ENCODE measurements around the gene THYN1.

The THYN1 gene

GRCh38 chr11:134253188-134253993 is at the start of gene THYN1, which contains the start of gene ACAD8:
Gene THYN1 (minus strand): TSS chr11:134253352. CDS start chr11:134252882, 470 bp downstream.
Gene ACAD8 (plus strand): TSS chr11:134253568. CDS start chr11:134253601, 33 bp downstream.
- no peak for TF ChIP-seq CTCF (conservative IDR thresholded peaks at IDR 0.05; ENCODE audit: low read depth, low read length)
- peak within 1 kb of the TSS; percentile 86 for H3K4me3 ChIP-seq (ENCODE audit: low read depth, low read length)
- DNase-seq (ENCODE audit: low read depth) = peak; percentile 99

- H3K4me3 ChIP-seq (ENCODE audit: low read depth, low read length) = no peak overlapping the region
- no peak for TF ChIP-seq CTCF (conservative IDR thresholded peaks at IDR 0.05; ENCODE audit: low read depth, low read length)
- no peak for DNase-seq (ENCODE audit: low read depth)
Observed at GRCh38 chr11:134294664-134295063, 41.5 kb upstream of the THYN1 start.

GRCh38 chr11:134293119-134294113 is 40.3 kb upstream of the THYN1 start:
- no peak overlapping the region for H3K4me3 ChIP-seq (ENCODE audit: low read depth, low read length)
- no peak for DNase-seq (ENCODE audit: low read depth)
- TF ChIP-seq CTCF (conservative IDR thresholded peaks at IDR 0.05; ENCODE audit: low read depth, low read length) = no peak

- no peak for DNase-seq (ENCODE audit: low read depth)
- H3K4me3 ChIP-seq (ENCODE audit: low read depth, low read length) = no peak overlapping the region
- no peak for TF ChIP-seq CTCF (conservative IDR thresholded peaks at IDR 0.05; ENCODE audit: low read depth, low read length)
Observed at GRCh38 chr11:134292661-134293060, 39.5 kb upstream of the THYN1 start.

GRCh38 chr11:134291196-134291595 is 38.0 kb upstream of the THYN1 start:
- DNase-seq (ENCODE audit: low read depth) = no peak
- no peak overlapping the region for H3K4me3 ChIP-seq (ENCODE audit: low read depth, low read length)
- no peak for TF ChIP-seq CTCF (conservative IDR thresholded peaks at IDR 0.05; ENCODE audit: low read depth, low read length)

- no peak for TF ChIP-seq CTCF (conservative IDR thresholded peaks at IDR 0.05; ENCODE audit: low read depth, low read length)
- DNase-seq (ENCODE audit: low read depth) = no peak
- no peak overlapping the region for H3K4me3 ChIP-seq (ENCODE audit: low read depth, low read length)
Observed at GRCh38 chr11:134290646-134291045, 37.5 kb upstream of the THYN1 start.

Data from choroid plexus epithelial cell (primary cell).